ENCODE measurements around the gene UBTD1.
A peak's percentile ranks its signal among the peaks of the same experiment; 100 is the strongest.
"Not testable (repeated sequence)": the region's sequence is repeated elsewhere in the genome, so short reads cannot be mapped to it uniquely, and the experiment has no call there.

Gene UBTD1

DNA sequence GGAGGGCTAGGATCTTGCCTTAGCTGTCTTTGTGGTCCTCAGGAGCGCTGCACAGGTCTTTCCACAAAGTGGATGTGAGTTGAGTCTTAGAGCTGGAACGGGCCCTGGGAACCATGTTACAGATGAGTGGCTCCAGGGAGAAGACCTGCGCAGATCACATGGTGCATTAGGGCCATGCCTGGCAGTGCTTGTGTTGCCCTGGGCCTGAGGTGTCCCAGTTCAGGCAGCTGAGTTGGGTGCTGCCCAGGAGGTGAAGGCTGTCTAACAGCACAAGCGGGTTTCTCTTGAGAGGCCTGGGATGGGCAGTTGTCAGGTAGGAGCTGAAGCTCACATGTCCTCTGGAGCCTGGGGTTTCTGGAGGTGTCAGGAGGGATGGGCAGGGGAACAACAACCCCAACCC is 40.1 kb downstream of the UBTD1 start:
- no peak for DNase-seq (ENCODE audit: low read depth in 2 of 2)

GRCh38 chr10:97539523-97540200 is 40.9 kb downstream of the UBTD1 start:
- DNase-seq (ENCODE audit: low read depth in 2 of 2): peak; percentile 69 to 70

DNA sequence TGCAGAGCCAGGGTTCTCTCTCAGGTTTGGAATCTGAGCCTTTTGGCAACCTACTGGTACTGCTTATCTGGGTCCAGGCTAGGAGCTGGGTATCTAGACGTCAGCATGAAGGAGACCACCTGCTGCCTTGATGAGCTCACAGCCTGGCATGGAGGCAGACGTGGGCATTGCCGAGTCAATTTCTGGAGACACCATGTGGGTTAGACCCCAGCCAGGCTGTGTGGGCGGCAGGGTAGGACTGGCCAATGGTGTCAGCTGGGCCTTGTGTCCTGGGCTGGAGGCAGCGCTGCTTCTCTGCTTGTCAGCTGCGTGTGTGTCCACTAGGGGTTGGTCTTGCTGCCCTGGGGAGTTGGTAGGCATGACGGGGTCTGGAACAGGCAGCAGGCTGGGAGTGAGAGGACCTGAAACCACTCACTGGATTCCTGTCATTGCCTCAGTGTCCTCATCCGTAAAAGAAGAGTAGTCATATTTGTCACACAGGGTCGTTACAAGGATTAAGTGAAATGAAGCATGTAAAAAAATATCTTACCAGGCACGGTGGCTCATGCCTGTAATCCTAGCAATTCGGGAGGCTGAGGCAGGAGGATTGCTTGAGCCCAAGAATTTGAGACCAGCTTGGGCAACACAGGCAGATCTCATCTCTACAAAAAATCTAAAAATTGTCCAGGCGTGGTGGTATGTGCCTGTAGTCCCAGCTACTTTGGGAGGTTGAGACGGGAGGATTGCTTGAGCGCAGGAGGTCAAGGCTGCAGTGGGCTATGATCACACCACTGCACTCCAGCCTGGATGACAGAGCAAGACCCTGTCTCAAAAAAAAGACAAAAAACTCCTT is 42.2 kb downstream of the UBTD1 start:
- DNase-seq (ENCODE audit: low read depth in 2 of 2): no peak

GRCh38 chr10:97542169-97543024 is 43.7 kb downstream of the UBTD1 start:
- DNase-seq (ENCODE audit: low read depth in 2 of 2): peak; percentile 81 to 82

DNA sequence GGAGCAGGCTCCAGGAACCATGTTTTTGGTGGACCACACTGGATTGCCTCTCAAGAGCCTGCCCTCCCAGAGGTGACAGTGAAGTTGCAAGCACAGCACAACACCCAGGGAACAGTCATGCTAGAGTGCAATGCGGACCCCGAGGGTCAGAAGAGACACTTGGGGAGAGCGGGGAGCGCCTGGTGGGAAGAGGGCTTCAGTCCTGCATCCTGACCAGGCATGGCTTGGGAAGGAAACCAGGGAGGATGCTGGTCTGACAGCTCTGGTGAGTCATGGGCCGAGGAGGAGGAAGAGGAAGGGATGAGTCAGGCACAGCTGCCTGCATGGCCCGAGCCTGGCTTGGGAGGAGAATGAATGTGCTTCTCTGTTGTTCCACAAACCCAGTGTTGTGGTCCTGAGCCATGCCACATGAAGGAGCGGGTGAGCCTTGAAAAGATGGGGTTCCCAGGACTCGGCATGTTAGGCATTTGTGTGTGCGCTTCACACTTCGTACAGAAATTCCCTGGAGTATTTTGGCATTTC is 44.4 kb downstream of the UBTD1 start:
- peak; percentile 84 to 85 for DNase-seq (ENCODE audit: low read depth in 2 of 2)

GRCh38 chr10:97546456-97547270 is 47.9 kb downstream of the UBTD1 start:
- DNase-seq (ENCODE audit: low read depth in 2 of 2): no peak

- no peak for DNase-seq (ENCODE audit: low read depth in 2 of 2)
Measured at GRCh38 chr10:97547271-97547600, 48.5 kb downstream of the UBTD1 start.

- DNase-seq (ENCODE audit: low read depth in 2 of 2): no peak
Measured at GRCh38 chr10:97547962-97548361, 49.2 kb downstream of the UBTD1 start.

- DNase-seq (ENCODE audit: low read depth in 2 of 2): no peak
Measured at GRCh38 chr10:97548828-97549455, 50.2 kb downstream of the UBTD1 start.

DNA sequence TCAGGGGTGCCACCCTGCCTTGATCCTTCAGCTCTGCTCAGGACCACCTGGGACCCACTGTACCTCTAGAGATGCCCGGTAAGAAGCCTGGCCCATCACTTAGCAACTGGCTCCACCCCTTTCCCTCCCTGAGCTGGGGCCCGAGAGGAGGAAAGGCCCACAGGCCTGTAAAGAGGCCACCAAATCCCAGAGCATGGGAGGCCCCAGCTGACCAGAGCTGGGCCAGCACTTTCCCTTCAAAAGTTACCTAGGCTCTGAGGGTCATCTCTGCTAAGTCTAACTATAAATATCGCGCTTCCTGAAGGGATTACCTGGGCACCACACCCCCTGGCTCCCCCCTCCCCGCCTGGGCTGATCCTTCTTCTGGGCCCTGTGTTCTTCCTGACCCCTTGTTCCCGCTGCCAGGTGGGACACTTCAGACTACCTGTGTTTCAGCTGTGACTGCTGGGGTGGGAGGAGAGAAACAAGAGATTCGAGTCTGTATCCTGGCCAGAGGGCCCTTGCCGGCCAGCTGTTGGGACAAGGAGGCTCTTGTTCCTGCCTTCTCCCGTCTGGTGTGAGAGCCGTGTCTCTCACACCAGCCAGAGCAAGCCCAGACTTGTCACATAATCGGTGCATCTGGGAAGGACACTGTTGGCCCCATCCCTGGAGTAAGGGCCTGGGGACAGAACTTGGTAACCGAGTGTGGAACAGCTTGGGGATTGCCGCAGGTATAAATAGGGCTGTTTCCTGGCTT is 51.0 kb downstream of the UBTD1 start:
- DNase-seq (ENCODE audit: low read depth in 2 of 2): no peak

DNA sequence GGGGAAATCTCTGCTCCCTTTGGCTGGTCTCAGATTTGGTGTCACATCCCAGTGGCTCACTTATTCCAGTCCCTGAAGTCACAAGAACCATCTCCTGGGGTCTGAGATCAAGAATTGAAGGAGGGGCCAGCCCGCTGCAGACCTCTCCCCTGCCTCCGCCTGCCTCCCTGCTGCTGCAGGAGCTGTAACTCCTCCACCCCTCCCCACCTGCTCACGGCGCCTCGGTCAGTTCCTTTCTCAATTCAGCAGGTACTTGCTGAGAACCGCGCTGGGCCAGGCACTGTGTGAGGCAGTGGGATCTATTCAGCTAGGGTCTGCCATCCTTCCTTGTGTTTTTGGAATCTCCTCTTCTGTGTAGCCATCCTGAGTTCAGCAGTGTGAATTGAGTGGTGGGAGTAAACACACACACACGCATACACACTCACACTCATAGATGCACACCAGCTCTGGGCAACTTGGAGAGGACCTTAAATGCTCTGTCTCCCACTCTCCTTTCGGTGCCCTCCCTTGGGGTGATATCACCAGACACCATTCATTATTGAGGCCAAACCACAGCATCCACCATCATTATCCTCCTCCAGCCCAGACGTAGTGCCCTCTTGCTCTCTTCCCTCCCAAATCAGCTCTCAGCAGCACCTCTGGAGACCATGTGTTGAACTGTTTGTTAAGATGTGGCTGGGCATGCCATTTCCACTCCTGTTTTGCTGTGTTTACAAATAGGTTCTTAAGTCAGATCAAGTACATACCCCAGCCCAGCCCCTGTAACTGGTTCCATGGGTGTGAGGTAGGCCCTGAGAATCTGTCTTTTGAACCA is 51.8 kb downstream of the UBTD1 start:
- no peak for DNase-seq (ENCODE audit: low read depth in 2 of 2)

DNA sequence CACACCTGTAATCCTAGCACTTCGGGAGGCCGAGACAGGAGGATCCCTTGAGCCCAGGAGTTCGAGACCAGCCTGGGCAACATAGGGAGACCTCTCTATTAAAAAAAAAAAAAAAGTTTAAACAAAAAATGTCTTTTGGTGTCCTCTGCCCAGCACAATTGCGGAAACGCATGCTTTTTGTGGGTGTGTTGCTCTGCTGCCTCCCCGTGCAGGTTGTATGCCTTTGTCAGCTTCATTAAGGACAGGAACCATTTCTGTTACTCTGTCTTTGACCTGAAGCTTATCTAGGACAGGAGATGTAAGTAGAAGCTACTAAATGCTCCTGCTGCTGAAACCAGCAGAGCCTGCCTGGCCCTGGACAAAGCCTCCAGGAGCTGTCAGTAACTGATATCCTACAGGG is 52.5 kb downstream of the UBTD1 start:
- DNase-seq (ENCODE audit: low read depth in 2 of 2): no peak

DNA sequence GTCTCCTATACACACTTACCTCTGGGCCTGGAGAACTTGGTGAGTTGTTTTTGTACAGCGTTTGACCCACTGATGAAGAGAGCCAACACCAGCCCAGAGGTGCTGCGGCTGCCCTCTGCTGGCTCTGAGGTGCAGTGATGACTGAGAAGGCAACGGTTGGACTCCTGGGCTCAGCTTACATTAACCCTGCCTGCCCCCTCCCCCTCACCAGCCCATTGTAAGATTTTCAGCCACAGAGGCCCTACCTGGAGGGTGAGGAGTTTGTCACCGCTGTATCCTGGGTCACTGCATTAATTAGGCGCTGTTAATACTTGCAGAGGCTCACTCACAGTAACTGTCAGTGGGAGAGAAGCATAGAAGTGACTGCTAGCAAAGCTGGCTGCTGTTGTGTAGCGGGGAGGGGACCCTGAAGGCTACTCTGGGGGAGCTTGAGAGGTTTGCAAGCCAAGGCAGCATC is 54.9 kb downstream of the UBTD1 start:
- DNase-seq (ENCODE audit: low read depth in 2 of 2): peak; percentile 36 to 38

GRCh38 chr10:97554336-97554735 is 55.6 kb downstream of the UBTD1 start:
- not testable (repeated sequence) for DNase-seq (ENCODE audit: low read depth in 2 of 2)

DNA sequence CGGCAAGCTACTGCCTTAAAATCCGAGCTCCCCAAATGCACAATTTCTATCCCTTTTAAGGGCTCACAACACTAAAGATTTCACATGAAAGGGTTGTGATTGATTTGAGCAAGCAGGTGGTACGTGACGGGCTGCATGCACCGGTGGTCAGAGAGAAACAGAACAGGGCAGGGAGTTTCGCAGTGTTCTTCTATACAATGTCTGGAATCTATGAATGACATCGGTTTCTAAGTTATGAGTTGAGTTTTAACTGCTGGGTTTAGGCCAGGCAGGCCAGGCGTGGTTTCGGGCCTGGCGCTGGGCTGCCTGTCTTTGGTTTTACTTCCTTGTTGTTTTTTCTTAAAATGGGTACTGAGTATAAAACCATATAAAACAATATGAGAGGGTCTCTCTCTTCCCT is 56.8 kb downstream of the UBTD1 start:
- not testable (repeated sequence) for DNase-seq (ENCODE audit: low read depth in 2 of 2)

DNA sequence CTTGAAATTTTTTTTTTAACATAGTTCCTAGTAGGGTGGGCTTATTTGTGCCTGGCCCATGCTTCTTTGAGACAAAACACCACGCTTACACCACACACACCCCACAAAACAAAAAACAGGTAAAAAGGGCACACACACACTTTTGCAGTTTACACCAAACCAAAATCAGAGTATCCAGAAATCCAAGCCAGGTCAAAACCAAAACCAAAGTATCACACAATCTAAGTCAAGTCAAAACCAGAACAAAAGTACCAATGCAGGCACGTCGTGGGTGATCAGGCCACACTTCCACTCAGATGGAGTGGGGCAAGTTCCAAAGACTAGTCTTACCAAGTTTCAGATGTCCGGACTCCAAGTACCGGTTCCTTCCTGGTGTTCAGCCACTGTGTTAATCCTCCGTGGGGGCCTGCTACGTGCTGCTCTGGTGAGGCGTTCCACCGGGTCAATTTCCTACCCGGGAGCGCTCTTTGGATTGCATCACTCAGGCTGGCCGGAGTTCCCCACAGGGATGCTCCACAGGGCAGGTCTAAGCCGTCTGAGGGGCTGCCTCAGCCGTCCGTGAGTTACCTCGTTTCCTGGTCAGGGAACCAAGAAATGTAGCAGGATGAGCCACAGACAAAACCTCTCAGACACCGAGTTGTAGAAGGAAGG is 62.1 kb downstream of the UBTD1 start:
- not testable (repeated sequence) for DNase-seq (ENCODE audit: low read depth in 2 of 2)

DNA sequence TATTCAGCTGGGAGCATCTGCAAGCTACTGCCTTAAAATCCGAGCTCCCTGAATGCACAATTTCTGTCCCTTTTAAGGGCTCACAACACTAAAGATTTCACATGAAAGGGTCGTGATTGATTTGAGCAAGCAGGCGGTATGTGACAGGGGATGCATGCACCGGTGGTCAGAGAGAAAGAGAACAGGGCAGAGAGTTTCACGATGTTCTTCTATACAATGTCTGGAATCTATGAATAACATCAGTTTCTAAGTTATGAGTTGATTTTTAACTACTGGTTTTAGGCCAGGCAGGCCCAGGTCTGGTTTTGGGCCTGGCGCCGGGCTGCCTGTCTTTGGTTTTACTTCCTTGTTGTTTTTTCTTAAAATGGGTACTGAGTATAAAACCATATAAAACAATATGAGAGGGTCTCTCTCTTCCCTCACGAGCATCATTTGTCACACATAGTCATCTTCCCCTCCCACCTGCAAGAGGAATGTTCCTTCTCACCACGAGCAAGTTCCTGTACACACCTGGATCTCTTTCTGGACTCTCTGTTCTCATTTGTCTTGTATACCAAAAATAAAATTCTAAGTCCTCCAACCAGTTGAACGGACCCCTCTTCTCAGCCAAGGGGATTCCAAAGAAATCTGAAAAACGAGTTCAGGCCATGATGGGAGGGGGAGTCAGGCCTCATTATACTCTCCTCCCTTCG is 62.8 kb downstream of the UBTD1 start:
- not testable (repeated sequence) for DNase-seq (ENCODE audit: low read depth in 2 of 2)

- not testable (repeated sequence) for DNase-seq (ENCODE audit: low read depth in 2 of 2)
Measured at GRCh38 chr10:97562329-97562728, 63.6 kb downstream of the UBTD1 start.

All from fibroblast of skin of left quadriceps (primary cell).